Measurements from ENCODE around the gene IAH1.
A peak's percentile ranks its signal among the peaks of the same experiment; 100 is the strongest.

The IAH1 gene

GRCh38 chr2:9434489-9434888 is 39.9 kb upstream of the IAH1 start:
- Histone ChIP-seq H2BK120ac (ENCODE audit: low read depth, low read length) (no peak overlapping the region), H3K23ac (ENCODE audit: low read length in 2 of 2) (no peak overlapping the region), H4K91ac (ENCODE audit: low read length) (no peak overlapping the region), H2BK5ac (ENCODE audit: low read depth, low read length, poor library complexity, severe bottlenecking) (no peak overlapping the region), H3K9me3 (ENCODE audit: control insufficient read depth, low read length) (no peaks in the 10 kb centered on the region), H2BK15ac (ENCODE audit: low read depth, poor library complexity, severe bottlenecking) (no peak overlapping the region), H3K4me3 (ENCODE audit: insufficient read depth in 1 of 2, low read depth in 1 of 2, low read length in 2 of 2) (no peak overlapping the region), H3K14ac (ENCODE audit: low read length in 2 of 2) (no peak overlapping the region), H3K79me1 (replicated peaks; ENCODE audit: low read length, poor library complexity, severe bottlenecking) (peaks cover 4% of the 10 kb centered on the region), H3K27ac (ENCODE audit: low read length, poor library complexity, severe bottlenecking) (no peak overlapping the region), H3K27me3 (ENCODE audit: control insufficient read depth in 1 of 2, insufficient read depth in 1 of 2, low read length in 2 of 2) (no peaks in the 10 kb centered on the region), H2AFZ (ENCODE audit: low read depth, low read length) (no peak overlapping the region), H3K4ac (ENCODE audit: low read depth in 1 of 2, low read length in 2 of 2) (no peak overlapping the region), H2BK12ac (ENCODE audit: low read length in 2 of 2) (no peak overlapping the region), H2AK5ac (ENCODE audit: low read length, severe bottlenecking) (no peak overlapping the region), H3K18ac (ENCODE audit: low read depth in 1 of 2, low read length in 2 of 2) (no peak overlapping the region), H3K4me1 (ENCODE audit: control insufficient read depth, insufficient read depth, low read depth, low read length) (no peaks in the 10 kb centered on the region), H3K9ac (ENCODE audit: low read length) (no peak overlapping the region), H3K4me2 (ENCODE audit: low read length, poor library complexity, severe bottlenecking) (no peak overlapping the region), H4K8ac (ENCODE audit: low read length) (no peak overlapping the region), H3K36me3 (ENCODE audit: control insufficient read depth in 1 of 2, insufficient read depth in 2 of 2, low read depth in 1 of 2, low read length in 2 of 2) (peaks cover 33 to 82% of the 10 kb centered on the region in 2 experiments)
- WGBS = 59% methylated on average over 2 of the region's 2 CpGs
- peak; percentile 76 for DNase-seq

GRCh38 chr2:9439536-9439935 is 34.8 kb upstream of the IAH1 start:
- no CpG with 5 or more reads among the region's 1 CpG for WGBS
- Histone ChIP-seq H3K4me2 (ENCODE audit: low read length, poor library complexity, severe bottlenecking) (no peak overlapping the region), H3K27me3 (ENCODE audit: control insufficient read depth in 1 of 2, insufficient read depth in 1 of 2, low read length in 2 of 2) (no peaks in the 10 kb centered on the region), H2AK5ac (ENCODE audit: low read length, severe bottlenecking) (no peak overlapping the region), H3K79me1 (replicated peaks; ENCODE audit: low read length, poor library complexity, severe bottlenecking) (no peaks in the 10 kb centered on the region), H3K4me3 (ENCODE audit: insufficient read depth in 1 of 2, low read depth in 1 of 2, low read length in 2 of 2) (no peak overlapping the region), H2BK5ac (ENCODE audit: low read depth, low read length, poor library complexity, severe bottlenecking) (no peak overlapping the region), H3K36me3 (ENCODE audit: control insufficient read depth in 1 of 2, insufficient read depth in 2 of 2, low read depth in 1 of 2, low read length in 2 of 2) (peaks cover 27 to 74% of the 10 kb centered on the region in 2 experiments), H3K27ac (ENCODE audit: low read length, poor library complexity, severe bottlenecking) (no peak overlapping the region), H3K23ac (ENCODE audit: low read length in 2 of 2) (no peak overlapping the region), H4K8ac (ENCODE audit: low read length) (no peak overlapping the region), H2BK15ac (ENCODE audit: low read depth, poor library complexity, severe bottlenecking) (no peak overlapping the region), H3K4me1 (ENCODE audit: control insufficient read depth, insufficient read depth, low read depth, low read length) (no peaks in the 10 kb centered on the region), H3K9ac (ENCODE audit: low read length) (peak overlapping the region; percentile 85), H2BK12ac (ENCODE audit: low read length in 2 of 2) (no peak overlapping the region), H3K9me3 (ENCODE audit: control insufficient read depth, low read length) (no peaks in the 10 kb centered on the region), H3K4ac (ENCODE audit: low read depth in 1 of 2, low read length in 2 of 2) (no peak overlapping the region), H3K14ac (ENCODE audit: low read length in 2 of 2) (no peak overlapping the region), H2AFZ (ENCODE audit: low read depth, low read length) (no peak overlapping the region), H3K18ac (ENCODE audit: low read depth in 1 of 2, low read length in 2 of 2) (no peak overlapping the region), H4K91ac (ENCODE audit: low read length) (no peak overlapping the region), H2BK120ac (ENCODE audit: low read depth, low read length) (no peak overlapping the region)
- DNase-seq = peak; percentile 45

- WGBS = no CpG with 5 or more reads among the region's 1 CpG
- Histone ChIP-seq H3K4me2 (ENCODE audit: low read length, poor library complexity, severe bottlenecking) (no peak overlapping the region), H4K8ac (ENCODE audit: low read length) (no peak overlapping the region), H3K23ac (ENCODE audit: low read length in 2 of 2) (no peak overlapping the region), H3K14ac (ENCODE audit: low read length in 2 of 2) (no peak overlapping the region), H2BK15ac (ENCODE audit: low read depth, poor library complexity, severe bottlenecking) (no peak overlapping the region), H2BK12ac (ENCODE audit: low read length in 2 of 2) (no peak overlapping the region), H3K9me3 (ENCODE audit: control insufficient read depth, low read length) (no peaks in the 10 kb centered on the region), H2BK5ac (ENCODE audit: low read depth, low read length, poor library complexity, severe bottlenecking) (no peak overlapping the region), H3K79me1 (replicated peaks; ENCODE audit: low read length, poor library complexity, severe bottlenecking) (no peaks in the 10 kb centered on the region), H3K9ac (ENCODE audit: low read length) (peak overlapping the region; percentile 85), H2BK120ac (ENCODE audit: low read depth, low read length) (no peak overlapping the region), H2AK5ac (ENCODE audit: low read length, severe bottlenecking) (no peak overlapping the region), H3K18ac (ENCODE audit: low read depth in 1 of 2, low read length in 2 of 2) (no peak overlapping the region), H4K91ac (ENCODE audit: low read length) (no peak overlapping the region), H3K27ac (ENCODE audit: low read length, poor library complexity, severe bottlenecking) (no peak overlapping the region), H3K27me3 (ENCODE audit: control insufficient read depth in 1 of 2, insufficient read depth in 1 of 2, low read length in 2 of 2) (no peaks in the 10 kb centered on the region), H3K36me3 (ENCODE audit: control insufficient read depth in 1 of 2, insufficient read depth in 2 of 2, low read depth in 1 of 2, low read length in 2 of 2) (peaks cover 26 to 74% of the 10 kb centered on the region in 2 experiments), H2AFZ (ENCODE audit: low read depth, low read length) (no peak overlapping the region), H3K4ac (ENCODE audit: low read depth in 1 of 2, low read length in 2 of 2) (no peak overlapping the region), H3K4me3 (ENCODE audit: insufficient read depth in 1 of 2, low read depth in 1 of 2, low read length in 2 of 2) (no peak overlapping the region), H3K4me1 (ENCODE audit: control insufficient read depth, insufficient read depth, low read depth, low read length) (no peaks in the 10 kb centered on the region)
- peak; percentile 62 for DNase-seq
Observed at GRCh38 chr2:9440058-9440727, 34.2 kb upstream of the IAH1 start.

- H3K27me3 ChIP-seq (ENCODE audit: control insufficient read depth in 1 of 2, insufficient read depth in 1 of 2, low read length in 2 of 2) = no peaks in the 10 kb centered on the region
- H2BK120ac ChIP-seq (ENCODE audit: low read depth, low read length) = no peak overlapping the region
- WGBS = 97% methylated on average over 1 of the region's 3 CpGs
- no peak overlapping the region for H3K9ac ChIP-seq (ENCODE audit: low read length)
- no peak overlapping the region for H2AFZ ChIP-seq (ENCODE audit: low read depth, low read length)
- H3K4me1 ChIP-seq (ENCODE audit: control insufficient read depth, insufficient read depth, low read depth, low read length) = no peaks in the 10 kb centered on the region
- H2BK5ac ChIP-seq (ENCODE audit: low read depth, low read length, poor library complexity, severe bottlenecking) = no peak overlapping the region
- no peak overlapping the region for H3K18ac ChIP-seq (ENCODE audit: low read depth in 1 of 2, low read length in 2 of 2)
- H3K79me1 ChIP-seq (replicated peaks; ENCODE audit: low read length, poor library complexity, severe bottlenecking) = no peaks in the 10 kb centered on the region
- peak; percentile 34 for DNase-seq
- H4K91ac ChIP-seq (ENCODE audit: low read length) = no peak overlapping the region
- H3K4ac ChIP-seq (ENCODE audit: low read depth in 1 of 2, low read length in 2 of 2) = no peak overlapping the region
- H3K23ac ChIP-seq (ENCODE audit: low read length in 2 of 2) = no peak overlapping the region
- H3K4me3 ChIP-seq (ENCODE audit: insufficient read depth in 1 of 2, low read depth in 1 of 2, low read length in 2 of 2) = no peak overlapping the region
- no peak overlapping the region for H3K4me2 ChIP-seq (ENCODE audit: low read length, poor library complexity, severe bottlenecking)
- H3K27ac ChIP-seq (ENCODE audit: low read length, poor library complexity, severe bottlenecking) = no peak overlapping the region
- H3K36me3 ChIP-seq (ENCODE audit: control insufficient read depth in 1 of 2, insufficient read depth in 2 of 2, low read depth in 1 of 2, low read length in 2 of 2) = peaks cover 27 to 76% of the 10 kb centered on the region in 2 experiments
- no peak overlapping the region for H4K8ac ChIP-seq (ENCODE audit: low read length)
- no peak overlapping the region for H2AK5ac ChIP-seq (ENCODE audit: low read length, severe bottlenecking)
- H2BK15ac ChIP-seq (ENCODE audit: low read depth, poor library complexity, severe bottlenecking) = no peak overlapping the region
- H3K14ac ChIP-seq (ENCODE audit: low read length in 2 of 2) = no peak overlapping the region
- no peaks in the 10 kb centered on the region for H3K9me3 ChIP-seq (ENCODE audit: control insufficient read depth, low read length)
- H2BK12ac ChIP-seq (ENCODE audit: low read length in 2 of 2) = no peak overlapping the region
Observed at GRCh38 chr2:9441556-9441955, 32.8 kb upstream of the IAH1 start.

Data from mesenchymal stem cell (in vitro differentiated cells and primary cell).